ENCODE results near the gene LRRC42. TPM values are rescaled to one million over a fixed set of nuclear protein-coding genes. Genes with fewer than 3 reads are reported as not detected.

The LRRC42 gene
- total and polyA plus RNA-seq, 12 donors = 15.2 to 43.4 (median 31.6) TPM

DNA sequence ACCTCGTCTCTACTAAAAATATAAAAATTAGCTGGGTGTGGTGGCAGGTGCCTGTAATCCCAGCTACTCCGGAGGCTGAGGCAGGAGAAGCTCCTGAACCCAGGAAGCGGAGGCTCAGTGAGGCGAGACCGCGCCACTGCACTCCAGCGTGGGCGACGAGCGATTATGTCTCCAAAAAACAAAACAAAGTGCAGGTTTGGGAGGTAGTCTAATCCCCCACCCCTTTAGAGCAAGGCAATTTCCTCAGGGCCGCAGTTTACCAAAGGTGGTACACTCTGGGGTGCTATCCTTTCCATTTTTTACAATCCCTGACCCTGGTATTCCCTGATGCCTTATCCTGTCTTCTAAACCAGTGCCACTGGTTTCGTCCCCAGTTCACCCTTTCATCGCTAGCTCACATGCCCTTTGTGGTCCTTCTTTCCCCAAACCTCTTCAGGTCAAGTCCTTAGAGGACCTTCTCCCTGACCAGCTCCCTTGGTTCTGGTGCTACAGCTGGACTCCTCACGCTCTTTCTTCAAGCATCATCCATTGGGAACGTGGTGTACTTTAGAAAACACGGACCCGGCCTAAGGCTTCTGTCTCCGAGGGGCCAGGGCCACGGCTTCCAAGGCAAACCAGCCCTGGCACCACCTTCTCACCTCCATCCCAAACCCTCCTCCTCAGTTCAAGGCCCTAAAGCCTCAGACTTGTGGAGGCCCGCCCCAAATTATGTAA lies 1.5 kb upstream of the LRRC42 start:
- Histone ChIP-seq H3K27me3 (no peaks in the 10 kb centered on the region), H3K36me3 (replicated peaks in 1 of 2) (no peaks in the 10 kb centered on the region), H3K4me1 (replicated peaks in 1 of 2) (peaks cover 13 to 33% of the 10 kb centered on the region in 2 donors), H3K9me3 (replicated peaks in 1 of 3) (no peaks in the 10 kb centered on the region), H3K27ac (peak overlapping the region; percentile 48 to 96 (median 93)), H3K4me3 (peak overlapping the region; percentile 21 to 94 (median 78))
- no peak for TF ChIP-seq POLR2A (IDR thresholded peaks at IDR 0.05)
- TF ChIP-seq CTCF (IDR thresholded peaks at IDR 0.05) = no peak
- WGBS, 4 donors = 58 to 65% (median 59%) methylated on average over 20 of the region's 20 CpGs
- DNase-seq = no peak
- intact Hi-C loops (cut with DNase I) = loop anchor here (5.0 to 10.0 kb wide), 2 partner anchors 50 to 57 kb away; partner anchors contain the start of genes DIO1 (in 1 of the 2) and YIPF1 (in 1 of the 2)

DNA sequence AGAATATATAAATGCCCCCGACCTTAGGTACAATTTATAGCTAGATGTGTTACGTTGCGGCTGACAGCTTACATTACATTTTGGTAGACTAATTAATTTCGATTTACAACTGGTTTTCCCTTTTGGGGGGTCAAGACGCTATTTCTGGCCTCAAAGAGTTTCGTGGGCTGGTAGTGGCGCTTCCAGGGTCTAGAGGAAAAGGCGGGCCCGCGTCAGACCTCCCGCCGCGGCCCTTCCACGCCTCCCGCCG lies 1.0 kb upstream of the LRRC42 start:
- no peaks in the 10 kb centered on the region for H3K9me3 ChIP-seq (replicated peaks in 1 of 3)
- no peaks in the 10 kb centered on the region for H3K27me3 ChIP-seq
- DNase-seq = no peak
- WGBS, 4 donors = 0 to 1% (median 0%) methylated on average over 14 to 16 of the region's 16 CpGs
- intact Hi-C loops (cut with DNase I) = loop anchor here in 1 of 2 donors (10.0 kb wide), 1 partner anchor 50 kb away; the partner anchor contains the start of gene DIO1
- H3K36me3 ChIP-seq (replicated peaks in 1 of 2) = no peaks in the 10 kb centered on the region
- H3K4me1 ChIP-seq (replicated peaks in 1 of 2) = peaks cover 13 to 38% of the 10 kb centered on the region in 2 donors
- TF ChIP-seq CTCF (IDR thresholded peaks at IDR 0.05) (no peak), POLR2A (IDR thresholded peaks at IDR 0.05) (no peak)
- H3K27ac ChIP-seq = peak overlapping the region; percentile 48 to 96 (median 93)
- H3K4me3 ChIP-seq = peak overlapping the region; percentile 21 to 94 (median 78)

- no peaks in the 10 kb centered on the region for H3K27me3 ChIP-seq
- H3K4me1 ChIP-seq (replicated peaks in 1 of 2) = peaks cover 13 to 43% of the 10 kb centered on the region in 2 donors
- H3K36me3 ChIP-seq (replicated peaks in 1 of 2) = no peaks in the 10 kb centered on the region
- H3K4me3 ChIP-seq = peak within 1 kb of the TSS; percentile 21 to 94 (median 78)
- peak within 1 kb of the TSS; percentile 70 to 96 (median 93) for H3K27ac ChIP-seq
- intact Hi-C loops (cut with DNase I) = loop anchor here in 1 of 2 donors (10.0 kb wide), 1 partner anchor 51 kb away; the partner anchor contains the start of gene DIO1
- TF ChIP-seq CTCF (IDR thresholded peaks at IDR 0.05) (no peak), POLR2A (IDR thresholded peaks at IDR 0.05) (peak; percentile 44 to 87)
- WGBS, 4 donors = 0 to 4% (median 2%) methylated on average over 3 to 90 of the region's 90 CpGs
- DNase-seq = peak; percentile 96 to 99 (median 97)
- H3K9me3 ChIP-seq (replicated peaks in 1 of 3) = no peaks in the 10 kb centered on the region
Observed at GRCh38 chr1:53945433-53946251, 508 bp upstream of the LRRC42 start, which contains the start of gene IFT25. IFT25 (minus strand) TSS chr1:53945699; CDS start chr1:53940082, 5,617 bp downstream.
